Mucosa of stomach (tissue), 1 donor: ENCODE measurements around the gene HUNK.

ENCODE experiments used
- H3K27me3 ChIP-seq: one replicate; pipeline ENCODE4 v1.7.0; 2013; ENCODE audit warnings: mild to moderate bottlenecking, low read length; ENCODE audit not compliant: control insufficient read depth, insufficient read depth
- H3K36me3 ChIP-seq: one replicate; pipeline ENCODE4 v1.7.0; 2013; ENCODE audit warnings: low read length; ENCODE audit not compliant: control insufficient read depth, insufficient read depth
- H3K4me1 ChIP-seq: one replicate; pipeline ENCODE4 v1.7.0; 2013; ENCODE audit warnings: mild to moderate bottlenecking, low read length; ENCODE audit not compliant: control insufficient read depth, insufficient read depth
- H3K4me3 ChIP-seq: one replicate; pipeline ENCODE4 v1.7.0; 2013; ENCODE audit warnings: low read length
- H3K9ac ChIP-seq: one replicate; pipeline ENCODE4 v1.7.0; 2013; ENCODE audit warnings: mild to moderate bottlenecking, low read length, moderate library complexity
- H3K9me3 ChIP-seq: one replicate; pipeline ENCODE4 v1.7.0; 2013; ENCODE audit warnings: mild to moderate bottlenecking, low read length, moderate library complexity; ENCODE audit not compliant: control insufficient read depth
- donor health status: Pancreatic carcinoma.

HUNK gene

DNA sequence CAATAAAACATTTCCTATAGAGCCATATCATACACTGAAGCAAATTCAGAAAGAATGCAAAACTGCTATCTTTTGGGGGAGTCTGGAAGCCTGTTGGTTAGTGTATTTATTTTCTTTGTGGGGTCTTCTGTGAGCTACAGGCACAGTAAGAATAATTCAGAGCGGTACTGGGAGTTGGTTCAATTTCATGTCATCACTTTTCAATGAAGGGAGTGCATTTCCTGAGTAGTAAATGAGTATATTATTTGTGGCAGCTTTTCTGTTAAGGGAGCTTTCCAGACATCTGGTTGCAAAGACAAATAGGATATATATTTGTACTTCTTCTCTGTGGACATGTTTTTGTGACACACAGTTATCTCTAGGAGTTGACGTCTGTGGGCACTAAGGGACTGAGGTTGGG is 130.6 kb downstream of the HUNK start:
- no peaks in the 10 kb centered on the region for H3K9me3 ChIP-seq
- no peaks in the 10 kb centered on the region for H3K4me1 ChIP-seq
- no peak overlapping the region for H3K9ac ChIP-seq
- no peaks in the 10 kb centered on the region for H3K36me3 ChIP-seq
- no peaks in the 10 kb centered on the region for H3K27me3 ChIP-seq
- H3K4me3 ChIP-seq: no peak overlapping the region

- no peaks in the 10 kb centered on the region for H3K9me3 ChIP-seq
- no peak overlapping the region for H3K9ac ChIP-seq
- H3K4me1 ChIP-seq: no peaks in the 10 kb centered on the region
- H3K4me3 ChIP-seq: no peak overlapping the region
- H3K27me3 ChIP-seq: no peaks in the 10 kb centered on the region
- no peaks in the 10 kb centered on the region for H3K36me3 ChIP-seq
Measured at GRCh38 chr21:32004291-32004690, 131.5 kb downstream of the HUNK start.

GRCh38 chr21:32007456-32007855 is 134.6 kb downstream of the HUNK start:
- Histone ChIP-seq H3K4me3 (no peak overlapping the region), H3K4me1 (no peaks in the 10 kb centered on the region), H3K9me3 (no peaks in the 10 kb centered on the region), H3K9ac (no peak overlapping the region), H3K36me3 (no peaks in the 10 kb centered on the region), H3K27me3 (no peaks in the 10 kb centered on the region)

DNA sequence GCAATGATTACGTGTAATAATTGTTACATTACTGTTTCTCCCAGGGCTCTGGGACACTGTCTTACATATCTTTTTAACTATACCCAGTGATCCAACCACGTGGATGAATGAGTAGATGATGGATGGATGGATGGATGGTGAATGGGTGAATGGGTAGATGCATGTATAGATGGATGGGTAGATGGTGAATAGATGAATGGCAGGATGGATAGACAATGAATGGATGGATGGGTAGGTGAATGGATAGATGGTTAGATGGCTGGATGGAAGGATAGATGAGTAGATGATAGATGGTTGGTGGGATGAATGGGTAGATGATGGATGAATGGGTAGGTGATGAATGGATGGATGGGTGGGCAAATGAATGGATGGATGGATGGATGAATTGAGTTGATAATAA is 135.9 kb downstream of the HUNK start:
- Histone ChIP-seq H3K36me3 (no peaks in the 10 kb centered on the region), H3K4me1 (no peaks in the 10 kb centered on the region), H3K4me3 (no peak overlapping the region), H3K27me3 (no peaks in the 10 kb centered on the region), H3K9ac (no peak overlapping the region), H3K9me3 (no peaks in the 10 kb centered on the region)

GRCh38 chr21:32009263-32009662 is 136.4 kb downstream of the HUNK start:
- Histone ChIP-seq H3K4me3 (no peak overlapping the region), H3K36me3 (no peaks in the 10 kb centered on the region), H3K9ac (no peak overlapping the region), H3K9me3 (no peaks in the 10 kb centered on the region), H3K27me3 (no peaks in the 10 kb centered on the region), H3K4me1 (no peaks in the 10 kb centered on the region)

- H3K9ac ChIP-seq: no peak overlapping the region
- H3K36me3 ChIP-seq: no peaks in the 10 kb centered on the region
- no peaks in the 10 kb centered on the region for H3K9me3 ChIP-seq
- H3K4me1 ChIP-seq: no peaks in the 10 kb centered on the region
- H3K27me3 ChIP-seq: no peaks in the 10 kb centered on the region
- no peak overlapping the region for H3K4me3 ChIP-seq
Measured at GRCh38 chr21:32015461-32016139, 142.8 kb downstream of the HUNK start.

- H3K27me3 ChIP-seq: no peaks in the 10 kb centered on the region
- no peak overlapping the region for H3K9ac ChIP-seq
- no peaks in the 10 kb centered on the region for H3K9me3 ChIP-seq
- no peaks in the 10 kb centered on the region for H3K36me3 ChIP-seq
- H3K4me1 ChIP-seq: no peaks in the 10 kb centered on the region
- no peak overlapping the region for H3K4me3 ChIP-seq
Measured at GRCh38 chr21:32018381-32018780, 145.6 kb downstream of the HUNK start.

- Histone ChIP-seq H3K36me3 (no peaks in the 10 kb centered on the region), H3K4me1 (no peaks in the 10 kb centered on the region), H3K27me3 (no peaks in the 10 kb centered on the region), H3K9me3 (no peaks in the 10 kb centered on the region), H3K9ac (no peak overlapping the region), H3K4me3 (no peak overlapping the region)
Measured at GRCh38 chr21:32020564-32020963, 147.7 kb downstream of the HUNK start.

- H3K27me3 ChIP-seq: no peaks in the 10 kb centered on the region
- H3K4me3 ChIP-seq: no peak overlapping the region
Measured at GRCh38 chr21:32021319-32021994, 148.6 kb downstream of the HUNK start.

GRCh38 chr21:32022146-32022545 is 149.3 kb downstream of the HUNK start:
- Histone ChIP-seq H3K4me3 (no peak overlapping the region), H3K9ac (no peak overlapping the region), H3K4me1 (no peaks in the 10 kb centered on the region), H3K36me3 (no peaks in the 10 kb centered on the region), H3K27me3 (no peaks in the 10 kb centered on the region), H3K9me3 (no peaks in the 10 kb centered on the region)

More at GRCh38 chr21:32021319-32021994, 148.6 kb downstream of the HUNK start:
- Histone ChIP-seq H3K9me3 (no peaks in the 10 kb centered on the region), H3K4me1 (no peaks in the 10 kb centered on the region), H3K36me3 (no peaks in the 10 kb centered on the region), H3K9ac (no peak overlapping the region)

GRCh38 chr21:32030146-32030652 is 157.4 kb downstream of the HUNK start:
- Histone ChIP-seq H3K9ac (no peak overlapping the region), H3K36me3 (no peaks in the 10 kb centered on the region), H3K9me3 (no peaks in the 10 kb centered on the region), H3K27me3 (no peaks in the 10 kb centered on the region), H3K4me1 (no peaks in the 10 kb centered on the region), H3K4me3 (no peak overlapping the region)

DNA sequence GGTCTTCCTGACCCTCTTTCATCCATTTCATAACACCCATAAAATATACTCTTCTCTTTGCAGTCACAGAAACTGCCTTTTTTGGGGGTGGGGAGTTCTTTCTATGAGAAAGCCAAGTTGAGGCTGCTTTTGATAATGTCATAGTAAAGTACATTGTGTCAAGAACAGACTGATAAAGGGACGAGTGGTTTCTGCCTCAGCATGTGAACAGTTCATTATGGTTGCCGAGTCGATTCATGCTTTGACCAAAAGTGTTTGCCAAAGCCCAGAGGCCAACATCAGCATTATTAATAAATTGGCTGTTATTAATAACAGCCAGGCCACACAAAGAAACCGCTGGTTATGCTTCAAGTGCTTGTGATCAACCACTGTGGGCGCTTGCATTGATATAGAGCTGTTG is 162.0 kb downstream of the HUNK start:
- H3K9ac ChIP-seq: no peak overlapping the region
- H3K9me3 ChIP-seq: no peaks in the 10 kb centered on the region
- no peaks in the 10 kb centered on the region for H3K4me1 ChIP-seq
- no peaks in the 10 kb centered on the region for H3K36me3 ChIP-seq
- no peak overlapping the region for H3K4me3 ChIP-seq
- H3K27me3 ChIP-seq: no peaks in the 10 kb centered on the region
